Activated B cell treated with CpG ODN at 0.5 μM for 24 hours (primary cell): ENCODE results near the gene AGO1. TPM values are rescaled to one million over a fixed set of nuclear protein-coding genes. Genes with fewer than 3 reads are reported as not detected.
A peak's percentile ranks its signal among the peaks of the same experiment; 100 is the strongest.

Experiments
- ATAC-seq: fragments of 200-7000 bp; cut with Tn5 transposase; one replicate; pipeline ENCODE4 v1.10.0; 2021; ENCODE audit warnings: low read depth, mild to moderate bottlenecking, moderate library complexity
- CTCF ChIA-PET: fragments of 350-600 bp; sonication (Branson Sonifier 250); formaldehyde crosslinking; loops from one replicate; lab custom pipeline; 2021; ENCODE audit warnings: antibody characterized with exemption; lab: Charles Lee
- POLR2A ChIA-PET: fragments of 350-600 bp; sonication (Branson Sonifier 250); formaldehyde crosslinking; loops from one replicate; lab custom pipeline; 2021; ENCODE audit warnings: antibody characterized with exemption; lab: Charles Lee
- DNase-seq: peaks from one replicate; pipeline ENCODE4 v3.0.0; 2022
- H3K27ac Mint-ChIP-seq: one replicate; pipeline ENCODE4 v1.8.0; 2020; ENCODE audit warnings: mixed read lengths
- H3K27me3 Mint-ChIP-seq: one replicate; pipeline ENCODE4 v1.8.0; 2021; ENCODE audit warnings: mixed read lengths
- H3K36me3 Mint-ChIP-seq: one replicate; pipeline ENCODE4 v1.8.0; 2021; ENCODE audit warnings: low read depth, mixed read lengths
- H3K4me1 Mint-ChIP-seq: one replicate; pipeline ENCODE4 v1.8.0; 2021; ENCODE audit warnings: mixed read lengths
- H3K4me3 Mint-ChIP-seq: one replicate; pipeline ENCODE4 v1.8.0; 2020; ENCODE audit warnings: mild to moderate bottlenecking, mixed read lengths
- H3K9me3 Mint-ChIP-seq: one replicate; pipeline ENCODE4 v1.8.0; 2020; ENCODE audit warnings: mixed read lengths
- intact Hi-C: fragments of 100-400 bp; cut with micrococcal nuclease; formaldehyde crosslinking; loops from one replicate; pipeline ENCODE4 v1.15.1; 2024
- total RNA-seq: library from RNA; stranded (reverse); gene quantifications from 2 replicates; pipeline ENCODE4 v1.2.3, GENCODE V29; 2022
- TF ChIP-seq, protein P1 (sequence below): fragments of 200-600 bp; IDR thresholded peaks from one replicate; pipeline ENCODE4 v1.8.0; 2022; ENCODE audit warnings: antibody characterized with exemption, mild to moderate bottlenecking

The AGO1 gene
- total RNA-seq, 1 donor from 2014 or later: 34.3 TPM

DNA sequence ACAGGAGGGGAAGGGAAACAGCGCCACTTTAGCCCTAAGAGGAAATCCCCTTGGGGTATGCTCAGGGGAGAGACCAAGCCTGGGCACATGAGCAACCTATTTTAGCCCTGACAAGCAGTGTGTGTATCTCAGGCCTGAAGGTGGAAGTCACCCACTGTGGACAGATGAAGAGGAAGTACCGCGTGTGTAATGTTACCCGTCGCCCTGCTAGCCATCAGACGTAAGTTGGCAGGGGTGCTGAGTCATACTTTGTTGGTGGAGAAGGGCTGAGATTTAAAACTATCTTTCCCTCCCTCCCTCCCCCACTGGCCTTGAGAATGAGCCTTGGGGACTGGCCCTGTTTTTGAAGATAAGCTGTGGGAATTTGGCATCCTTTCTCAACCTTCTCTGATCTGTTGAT lies 11.2 kb downstream of the AGO1 start:
- TF ChIP-seq, protein P1, sequence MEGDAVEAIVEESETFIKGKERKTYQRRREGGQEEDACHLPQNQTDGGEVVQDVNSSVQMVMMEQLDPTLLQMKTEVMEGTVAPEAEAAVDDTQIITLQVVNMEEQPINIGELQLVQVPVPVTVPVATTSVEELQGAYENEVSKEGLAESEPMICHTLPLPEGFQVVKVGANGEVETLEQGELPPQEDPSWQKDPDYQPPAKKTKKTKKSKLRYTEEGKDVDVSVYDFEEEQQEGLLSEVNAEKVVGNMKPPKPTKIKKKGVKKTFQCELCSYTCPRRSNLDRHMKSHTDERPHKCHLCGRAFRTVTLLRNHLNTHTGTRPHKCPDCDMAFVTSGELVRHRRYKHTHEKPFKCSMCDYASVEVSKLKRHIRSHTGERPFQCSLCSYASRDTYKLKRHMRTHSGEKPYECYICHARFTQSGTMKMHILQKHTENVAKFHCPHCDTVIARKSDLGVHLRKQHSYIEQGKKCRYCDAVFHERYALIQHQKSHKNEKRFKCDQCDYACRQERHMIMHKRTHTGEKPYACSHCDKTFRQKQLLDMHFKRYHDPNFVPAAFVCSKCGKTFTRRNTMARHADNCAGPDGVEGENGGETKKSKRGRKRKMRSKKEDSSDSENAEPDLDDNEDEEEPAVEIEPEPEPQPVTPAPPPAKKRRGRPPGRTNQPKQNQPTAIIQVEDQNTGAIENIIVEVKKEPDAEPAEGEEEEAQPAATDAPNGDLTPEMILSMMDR: no peak
- peaks cover 62% of the 10 kb centered on the region for H3K36me3 Mint-ChIP-seq
- intact Hi-C loops: loop anchor here (1.0 kb wide), 2 partner anchors 11 to 37 kb away; partner anchors contain the start of genes AGO1 and AGO3
- H3K4me1 Mint-ChIP-seq: peaks cover 32% of the 10 kb centered on the region
- ChIA-PET POLR2A (interaction anchor here (0.6 to 2.8 kb wide), 5 partner anchors 11 to 1660 kb away, joined by 4 to 20 read pairs (median 6); partner anchors contain the start of genes AGO1, AGO3 and SNIP1), CTCF (interaction anchor here (0.9 kb wide), 1 partner anchor 11 kb away, joined by 4 read pairs; the partner anchor contains the start of gene AGO1)
- ATAC-seq (peak; percentile 99), DNase-seq (peak; percentile 39)
- peak overlapping the region; percentile 92 for H3K27ac Mint-ChIP-seq
- no peaks in the 10 kb centered on the region for H3K27me3 Mint-ChIP-seq
- H3K9me3 Mint-ChIP-seq: no peaks in the 10 kb centered on the region
- peak overlapping the region; percentile 25 for H3K4me3 Mint-ChIP-seq

DNA sequence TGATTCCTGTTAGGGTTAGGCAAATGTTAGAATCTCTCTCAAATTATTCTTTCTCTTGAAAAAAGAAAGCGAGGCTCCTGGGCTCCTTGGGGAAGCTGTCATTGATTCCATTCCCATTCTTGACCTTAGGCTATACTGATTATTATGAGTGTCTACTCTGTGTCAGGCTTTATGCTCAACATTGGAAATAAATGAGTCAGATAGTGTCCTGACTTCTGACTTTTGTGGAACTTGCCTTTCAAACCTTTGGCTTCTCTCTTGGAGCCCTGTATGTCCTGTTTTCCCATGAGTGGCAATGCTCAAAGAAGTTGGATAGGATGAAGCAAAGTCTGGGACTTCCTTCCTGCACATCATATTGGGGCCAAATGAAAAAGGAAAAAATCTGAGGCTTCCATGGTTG lies 11.6 kb downstream of the AGO1 start:
- peaks cover 65% of the 10 kb centered on the region for H3K36me3 Mint-ChIP-seq

DNA sequence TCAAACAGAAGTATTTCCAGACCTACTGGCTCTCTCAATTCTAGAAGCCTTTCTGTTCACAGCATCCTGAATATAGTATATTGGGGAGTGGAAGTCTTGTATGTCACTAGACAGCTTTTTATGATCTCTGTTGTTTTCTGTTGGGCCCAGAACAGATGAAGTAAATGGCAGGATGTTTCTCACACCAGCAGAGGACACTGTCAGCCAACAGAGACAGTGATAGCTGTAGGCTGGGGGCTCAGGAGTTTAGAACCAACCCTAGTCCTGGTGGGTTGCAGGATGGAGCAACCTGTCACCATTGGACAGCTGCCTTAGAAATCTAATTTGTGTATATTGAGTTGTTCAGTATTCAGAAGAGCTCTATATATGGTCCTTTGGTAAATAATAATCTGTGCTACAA lies 16.9 kb downstream of the AGO1 start:
- TF ChIP-seq, protein P1: no peak
- H3K27me3 Mint-ChIP-seq: no peaks in the 10 kb centered on the region
- peaks cover 66% of the 10 kb centered on the region for H3K36me3 Mint-ChIP-seq
- H3K27ac Mint-ChIP-seq: no peak overlapping the region
- ChIA-PET CTCF (no interaction called here), POLR2A (interaction anchor here (1.1 to 1.4 kb wide), 2 partner anchors 17 to 31 kb away, joined by 4 to 6 read pairs; partner anchors contain the start of genes AGO1 and AGO3)
- no peak overlapping the region for H3K4me3 Mint-ChIP-seq
- no peak for DNase-seq
- no peak for ATAC-seq
- intact Hi-C loops: no loop called here
- H3K4me1 Mint-ChIP-seq: peaks cover 9% of the 10 kb centered on the region
- H3K9me3 Mint-ChIP-seq: no peaks in the 10 kb centered on the region

More for the DNA sequence above, 11.6 kb downstream of the AGO1 start:
- Mint-ChIP-seq H3K4me3 (no peak overlapping the region), H3K4me1 (peaks cover 32% of the 10 kb centered on the region), H3K9me3 (no peaks in the 10 kb centered on the region), H3K27me3 (no peaks in the 10 kb centered on the region), H3K27ac (peak overlapping the region; percentile 92)
- ChIA-PET POLR2A (interaction anchor here (0.6 to 2.8 kb wide), 5 partner anchors 11 to 1660 kb away, joined by 4 to 20 read pairs (median 6); partner anchors contain the start of genes AGO1, AGO3 and SNIP1), CTCF (interaction anchor here (1.3 kb wide), 1 partner anchor 11 kb away, joined by 3 read pairs; the partner anchor contains the start of gene AGO1)
- TF ChIP-seq, protein P1: no peak
- no peak for ATAC-seq
- intact Hi-C loops: loop anchor here (1.0 kb wide), 2 partner anchors 11 to 37 kb away; partner anchors contain the start of genes AGO1 and AGO3
- DNase-seq: no peak

DNA sequence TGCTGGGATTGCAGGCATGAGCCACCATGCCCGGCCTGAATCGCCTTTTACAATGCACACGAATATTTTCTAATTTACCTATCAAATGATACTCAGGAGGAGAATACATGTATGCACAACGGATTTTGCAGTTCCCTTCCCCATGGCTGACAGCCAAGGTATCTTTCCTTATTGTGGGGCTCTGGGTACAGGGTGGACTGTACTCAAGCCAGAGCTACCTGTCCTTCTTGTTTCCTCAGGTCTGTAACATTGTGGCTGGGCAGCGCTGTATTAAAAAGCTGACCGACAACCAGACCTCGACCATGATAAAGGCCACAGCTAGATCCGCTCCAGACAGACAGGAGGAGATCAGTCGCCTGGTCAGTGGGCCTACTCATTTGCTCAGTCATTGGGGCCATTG lies 18.2 kb downstream of the AGO1 start:
- Mint-ChIP-seq H3K4me3 (no peak overlapping the region), H3K4me1 (peaks cover 2% of the 10 kb centered on the region), H3K27ac (no peak overlapping the region), H3K36me3 (peaks cover 61% of the 10 kb centered on the region), H3K27me3 (no peaks in the 10 kb centered on the region), H3K9me3 (no peaks in the 10 kb centered on the region)
- DNase-seq (no peak), ATAC-seq (no peak)
- intact Hi-C loops: no loop called here
- ChIA-PET POLR2A (no interaction called here), CTCF (no interaction called here)
- TF ChIP-seq, protein P1: no peak

DNA sequence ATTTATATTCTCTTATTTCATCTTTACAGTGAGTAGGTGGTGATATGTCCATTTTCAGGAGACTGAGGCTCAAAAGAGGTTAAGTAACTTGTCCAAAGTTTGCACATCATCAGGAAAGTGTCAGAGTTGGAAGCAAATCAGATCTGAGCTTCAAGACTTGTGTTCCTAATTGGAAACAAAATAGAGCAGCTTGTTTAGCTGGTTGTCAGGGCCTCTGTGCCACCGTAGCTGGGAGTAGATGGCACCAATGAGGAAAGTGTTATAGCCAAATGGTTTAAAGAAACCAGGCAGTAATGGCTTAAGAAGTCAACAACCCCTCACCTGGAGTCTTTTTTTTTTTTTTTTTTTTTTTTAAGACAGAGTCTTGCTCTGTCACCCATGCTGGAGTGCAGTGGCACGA lies 19.7 kb downstream of the AGO1 start:
- H3K27me3 Mint-ChIP-seq: no peaks in the 10 kb centered on the region
- peaks cover 64% of the 10 kb centered on the region for H3K36me3 Mint-ChIP-seq
- intact Hi-C loops: no loop called here

More for the DNA sequence above, 19.7 kb downstream of the AGO1 start:
- no peaks in the 10 kb centered on the region for H3K4me1 Mint-ChIP-seq
- DNase-seq (no peak), ATAC-seq (no peak)
- CTCF ChIA-PET: no interaction called here
- H3K4me3 Mint-ChIP-seq: no peak overlapping the region
- H3K27ac Mint-ChIP-seq: no peak overlapping the region
- H3K9me3 Mint-ChIP-seq: no peaks in the 10 kb centered on the region
- POLR2A ChIA-PET: interaction anchor here (0.7 kb wide), 3 partner anchors 13 to 27 kb away, joined by 3 to 9 read pairs (median 6); no protein-coding TSS in a partner anchor
- TF ChIP-seq, protein P1: no peak
